Measurements from ENCODE around the gene MLH3. TPM values are rescaled to one million over a fixed set of nuclear protein-coding genes. Genes with fewer than 3 reads are reported as not detected.
A peak's percentile ranks its signal among the peaks of the same experiment; 100 is the strongest.
"Not testable (repeated sequence)": the region's sequence is repeated elsewhere in the genome, so short reads cannot be mapped to it uniquely, and the experiment has no call there.

Gene MLH3
- polyA plus RNA-seq, 1 donor, result 46.7 TPM

DNA sequence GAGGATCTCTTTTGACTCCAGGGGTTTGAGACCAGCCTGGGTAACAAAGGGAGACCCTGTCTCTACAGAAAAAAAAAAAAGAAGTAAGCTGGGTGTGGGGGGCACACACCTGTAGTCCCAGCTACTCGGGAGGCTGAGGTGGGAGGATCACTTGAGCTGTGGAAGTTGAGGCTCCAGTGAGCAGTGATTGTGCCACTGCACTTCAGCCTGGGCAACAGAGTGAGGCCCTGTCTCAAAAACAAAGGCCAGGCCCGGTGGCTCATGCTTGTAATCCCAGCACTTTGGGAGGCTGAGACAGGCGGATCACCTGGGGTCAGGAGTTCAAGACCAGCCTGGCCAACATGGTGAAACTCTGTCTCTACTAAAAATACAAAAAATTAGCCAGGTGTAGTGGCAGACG is 16.5 kb upstream of the MLH3 start:
- DNase-seq, result not testable (repeated sequence)

DNA sequence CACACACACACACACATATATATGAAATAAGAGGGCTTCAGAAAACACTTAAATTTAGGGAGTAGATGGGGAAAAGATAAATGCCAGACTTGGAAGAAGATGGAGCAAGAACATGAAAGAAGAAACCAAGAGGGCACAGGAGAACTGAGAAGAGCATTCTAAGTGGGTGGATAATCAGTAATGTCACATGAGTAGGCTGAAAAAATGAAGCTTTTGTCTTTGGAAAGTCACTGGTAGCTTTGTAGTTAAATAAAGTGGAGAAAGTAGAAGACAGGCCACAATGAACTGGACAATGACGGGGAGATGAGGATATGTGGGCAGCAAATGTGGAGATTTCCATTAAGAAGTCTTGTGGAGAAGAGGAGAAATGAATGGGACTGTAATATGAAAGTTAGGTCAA is 15.9 kb upstream of the MLH3 start:
- DNase-seq, result no peak

DNA sequence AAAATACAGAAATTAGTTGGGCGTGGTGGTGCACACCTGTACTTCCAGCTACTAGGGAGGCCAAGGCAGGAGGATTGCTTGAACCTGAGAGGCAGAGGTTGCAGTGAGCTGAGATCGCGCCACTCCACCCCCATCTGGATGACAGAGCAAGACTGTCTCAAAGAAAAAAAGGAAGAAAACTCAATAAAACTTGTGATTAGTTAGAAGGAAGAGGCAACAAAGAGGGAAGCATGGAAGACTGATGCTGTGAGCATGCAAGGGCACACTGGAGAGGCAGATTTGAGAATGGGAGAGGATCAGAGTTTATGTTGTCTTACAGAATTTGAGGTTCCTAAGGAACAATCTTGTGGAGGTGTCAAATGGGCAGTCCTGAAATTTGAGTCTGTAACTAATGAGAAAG is 15.4 kb upstream of the MLH3 start:
- no peak for DNase-seq

GRCh38 chr14:75064205-75064567 is 12.9 kb upstream of the MLH3 start:
- no peak for DNase-seq

DNA sequence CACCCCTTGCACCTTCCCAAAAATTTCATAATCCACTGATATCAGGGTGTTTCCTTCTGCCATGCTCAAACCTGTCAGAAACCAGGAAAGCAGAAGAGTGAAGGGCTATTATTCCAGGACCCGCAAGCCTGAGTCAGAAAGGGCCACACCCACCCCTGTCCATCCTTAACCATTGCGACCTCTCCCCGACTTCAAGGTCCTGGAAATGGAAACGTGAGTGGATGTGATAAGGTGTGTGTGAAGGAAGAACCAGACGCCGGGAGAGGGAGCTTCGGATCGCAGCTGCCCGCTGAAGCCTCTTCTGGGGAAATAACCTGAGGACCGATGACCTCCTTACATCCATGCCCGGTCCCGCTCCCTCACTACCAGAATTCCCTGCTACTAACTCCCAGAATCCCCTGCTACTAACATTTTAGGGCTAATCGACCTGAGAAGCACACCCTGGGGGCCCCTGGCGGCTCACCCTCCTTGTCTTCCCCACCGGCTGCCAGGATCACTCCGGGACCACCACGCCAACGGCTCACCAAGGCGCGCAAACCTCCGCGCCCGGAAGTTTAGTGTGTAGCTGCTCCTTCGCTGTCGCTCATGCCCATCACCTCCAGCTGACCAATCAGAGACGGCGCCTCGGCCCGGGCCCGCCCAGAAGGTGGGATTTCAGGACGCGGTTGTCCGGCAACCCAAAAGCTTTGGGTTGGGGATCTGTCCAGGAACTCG is 12.4 kb upstream of the MLH3 start, which contains the start of gene ACYP1:
TSS of gene ACYP1 (minus strand) at position 534 of the 714 bp plus-strand sequence. CDS start at position 63, 471 bp downstream.
- DNase-seq, result peak; percentile 92

GRCh38 chr14:75063013-75063412 is 11.7 kb upstream of the MLH3 start:
- DNase-seq, result no peak

GRCh38 chr14:75060420-75060819 is 9.2 kb upstream of the MLH3 start:
- no peak for DNase-seq

DNA sequence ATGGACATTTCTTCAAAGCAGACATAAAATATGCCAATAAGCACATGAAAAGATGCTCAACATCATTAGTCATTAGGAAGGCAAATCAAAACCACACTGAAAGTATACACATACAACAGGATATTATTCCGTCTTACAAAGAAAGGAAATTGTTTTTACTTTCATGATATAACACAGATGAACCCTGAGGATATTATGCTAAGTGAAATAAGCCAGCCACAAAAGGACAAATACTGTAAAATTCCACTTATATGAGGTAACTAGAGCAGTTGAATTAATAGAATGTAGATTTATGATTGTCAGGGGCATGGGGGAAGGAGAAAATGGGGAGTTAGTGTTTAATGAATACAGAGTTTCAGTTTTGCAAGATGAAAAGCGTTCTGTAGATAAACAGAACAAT is 8.4 kb upstream of the MLH3 start:
- no peak for DNase-seq

- no peak for DNase-seq
These were observed 3.2 kb upstream of the MLH3 start for GRCh38 chr14:75054421-75054820.

DNA sequence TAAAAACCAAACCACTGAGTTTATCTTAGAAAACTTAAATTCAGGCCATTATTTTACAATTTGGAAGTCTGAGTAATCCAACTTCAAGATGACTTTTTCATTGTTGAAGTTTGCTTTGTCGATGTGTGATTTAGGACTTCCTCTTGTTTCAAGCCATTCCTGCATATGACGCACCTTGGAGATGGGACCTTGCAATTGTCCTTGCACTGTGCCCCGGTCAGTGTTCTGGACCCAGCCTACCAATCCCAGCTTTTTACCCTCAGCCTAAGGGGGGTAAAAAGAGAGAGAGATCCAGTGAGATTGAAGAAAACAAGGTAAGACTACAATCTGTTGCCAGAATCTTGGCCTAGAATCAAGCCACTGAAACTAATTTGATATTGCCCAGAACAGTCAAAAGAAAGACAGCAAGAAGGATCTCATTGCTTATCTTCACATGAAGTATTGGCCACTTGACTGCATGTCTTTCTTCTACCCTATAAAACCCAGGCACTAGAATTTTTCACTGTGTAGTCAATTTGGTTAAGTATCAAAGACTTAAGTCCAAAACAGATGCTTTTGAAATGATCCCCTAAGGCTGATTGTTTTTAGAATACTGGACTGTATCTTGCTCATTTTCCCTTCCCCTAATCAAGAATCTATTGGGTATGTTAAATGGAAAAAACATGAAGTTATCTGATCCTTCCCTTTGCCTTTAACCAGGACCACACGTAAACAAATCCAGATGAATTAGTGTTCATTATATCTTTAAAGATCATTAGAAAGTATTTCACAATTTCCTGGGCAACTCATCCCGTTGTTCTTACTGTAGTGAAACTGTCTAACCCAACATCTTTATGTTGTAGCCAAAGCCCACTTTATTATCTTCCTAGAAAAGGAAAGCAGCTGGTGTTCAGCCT is 2.4 kb upstream of the MLH3 start:
- DNase-seq, result no peak

DNA sequence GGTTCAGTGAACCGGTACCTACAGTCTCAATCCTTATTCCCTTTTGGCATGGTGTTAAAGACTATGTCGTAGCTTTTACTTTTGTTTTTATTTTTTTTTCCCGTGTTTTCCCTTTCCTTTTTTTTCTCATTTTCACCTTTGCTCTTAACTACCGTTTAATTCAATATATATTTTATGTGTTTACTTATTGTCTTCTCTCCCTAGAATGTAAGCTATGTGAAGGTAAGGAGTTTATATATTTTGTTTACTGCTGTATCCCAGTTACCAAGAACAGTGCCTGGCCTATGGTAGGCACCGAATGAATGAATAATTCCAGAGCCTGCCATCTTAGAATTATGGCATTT is 261 bp upstream of the MLH3 start:
- DNase-seq, result no peak

DNA sequence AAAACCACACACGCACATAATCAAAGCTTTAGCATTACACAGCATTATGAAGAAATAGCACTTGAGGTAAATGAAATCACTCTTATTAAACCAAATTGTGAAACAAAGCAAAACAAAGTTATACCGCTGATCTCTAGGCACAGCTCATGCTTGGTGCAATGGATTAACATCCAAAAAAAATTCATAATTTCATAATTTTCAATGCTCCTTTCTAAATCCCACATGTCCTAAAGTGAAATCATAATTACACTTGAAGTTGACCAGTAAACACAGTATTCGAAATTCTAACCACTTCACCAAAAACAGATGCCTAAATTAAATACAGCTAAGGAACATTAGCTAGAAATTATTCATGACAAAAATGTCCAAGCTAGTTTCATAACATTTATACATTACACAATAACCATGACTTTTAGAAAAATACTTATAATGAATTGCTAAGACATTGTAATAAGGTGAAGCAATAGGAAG is 1.5 kb downstream of the MLH3 start:
- DNase-seq, result no peak

GRCh38 chr14:75049136-75049535 is 2.1 kb downstream of the MLH3 start:
- DNase-seq, result no peak

DNA sequence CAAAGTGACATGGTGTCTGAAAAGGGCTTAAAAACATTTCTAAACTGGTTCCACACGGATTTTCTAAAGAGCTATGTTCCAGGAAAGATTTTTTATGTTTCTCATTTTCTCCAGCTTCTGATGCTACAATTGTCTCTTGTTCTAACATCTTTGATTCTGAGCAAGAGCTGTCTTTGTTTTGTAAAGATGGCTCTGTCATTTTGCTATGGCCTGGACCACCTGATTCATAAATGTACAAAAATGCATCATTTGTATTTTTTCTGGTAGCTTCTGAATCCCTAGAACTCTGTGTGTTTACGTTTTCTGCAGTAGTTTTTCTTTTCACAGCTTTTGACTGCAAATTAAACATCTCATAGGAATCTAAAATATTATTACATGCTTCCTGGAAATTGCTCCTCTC is 3.2 kb downstream of the MLH3 start:
- DNase-seq, result no peak

DNA sequence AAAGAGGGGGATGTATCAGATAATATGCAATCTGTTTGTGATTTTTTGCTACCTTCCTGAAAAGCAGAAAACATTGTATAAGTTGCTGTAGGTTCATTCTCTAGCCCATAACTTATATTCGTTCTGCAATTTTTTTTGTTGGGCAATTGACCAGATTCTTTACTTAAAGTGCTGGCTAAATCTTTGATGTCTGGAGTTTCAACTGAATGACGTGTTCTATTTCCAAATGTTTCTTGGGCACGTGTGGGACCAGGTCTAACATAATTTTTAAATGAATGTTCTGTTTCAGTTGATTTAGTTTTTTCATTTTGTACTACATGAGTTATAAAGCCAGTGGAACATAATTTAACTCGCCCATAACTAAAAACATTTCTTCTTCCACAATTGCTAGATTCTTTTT is 3.8 kb downstream of the MLH3 start:
- DNase-seq, result no peak

- DNase-seq, result no peak
These were observed 4.4 kb downstream of the MLH3 start for GRCh38 chr14:75046899-75047298.

DNA sequence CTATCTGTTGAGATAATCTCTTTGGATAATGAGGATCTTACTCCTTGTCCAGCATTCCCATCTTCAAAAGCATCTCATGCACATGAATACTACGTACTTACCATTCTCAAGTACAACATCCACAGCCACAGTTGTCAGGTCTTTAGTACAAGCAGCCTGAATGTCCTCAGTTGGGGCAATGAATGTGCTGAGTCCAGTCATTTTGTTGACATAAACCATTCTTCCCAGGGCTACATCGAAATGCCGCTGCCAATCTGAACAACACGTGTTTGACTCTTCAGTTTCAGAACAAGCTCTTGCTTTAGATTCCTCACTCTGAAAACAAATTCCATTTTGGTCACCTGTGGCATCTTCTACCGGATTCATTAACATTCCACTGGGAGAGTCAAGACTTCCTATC is 5.0 kb downstream of the MLH3 start:
- no peak for DNase-seq

DNA sequence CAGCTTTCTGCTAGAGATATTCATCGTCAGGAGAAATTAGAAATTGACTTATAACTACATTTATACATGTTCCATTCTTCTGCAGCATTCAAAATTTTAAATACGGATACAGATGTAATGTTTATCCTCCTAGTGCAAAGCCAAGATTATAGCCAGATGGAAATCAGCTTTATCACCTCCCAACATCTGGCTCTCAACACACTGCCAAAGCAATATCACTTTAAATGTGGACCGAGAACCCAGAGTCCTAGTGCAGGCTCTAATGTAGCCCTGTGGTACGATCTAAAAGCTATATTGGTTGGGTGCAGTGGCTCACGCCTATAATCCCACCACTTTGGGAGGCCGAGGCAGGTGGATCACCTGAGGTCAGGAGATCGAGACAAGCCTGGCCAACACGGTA is 6.5 kb downstream of the MLH3 start:
- no peak for DNase-seq

DNA sequence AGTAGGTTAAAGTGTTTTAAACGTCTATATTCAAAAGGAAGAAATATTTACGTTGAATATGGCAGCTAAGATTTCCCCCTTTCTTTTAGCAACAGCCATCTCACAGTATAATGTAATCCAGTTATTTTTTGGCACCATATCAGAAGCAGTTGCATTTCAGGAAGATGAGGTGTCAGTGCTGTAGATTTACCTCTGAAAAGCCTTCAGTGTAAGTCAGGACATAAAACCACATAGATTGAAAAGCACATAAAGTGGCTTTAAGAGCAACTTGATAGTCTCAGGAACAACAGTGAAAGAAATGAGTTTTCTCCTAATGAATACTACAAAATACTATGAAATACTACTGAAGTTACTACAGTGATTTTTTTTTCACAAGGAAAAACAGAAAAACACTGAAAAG is 6.9 kb downstream of the MLH3 start:
- DNase-seq, result no peak

DNA sequence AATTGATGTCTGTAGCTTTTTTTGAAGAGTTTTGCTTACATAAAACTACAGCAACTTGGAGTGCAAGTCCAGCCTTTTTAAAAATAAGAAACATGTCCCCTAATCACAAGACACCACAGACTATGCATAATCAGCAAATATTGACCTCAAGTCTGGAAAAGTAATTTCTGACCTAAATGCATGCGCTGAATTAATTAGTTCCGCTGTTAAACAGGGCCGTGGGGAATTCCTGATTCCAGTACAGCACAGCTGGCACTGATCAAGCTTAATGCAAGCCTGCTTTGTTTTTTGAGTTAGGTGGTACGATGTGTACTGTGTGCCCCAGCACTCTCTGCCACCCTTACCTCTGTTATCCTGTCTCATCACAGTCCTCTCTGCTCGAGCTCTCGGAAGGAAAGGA is 9.2 kb downstream of the MLH3 start:
- no peak for DNase-seq

DNA sequence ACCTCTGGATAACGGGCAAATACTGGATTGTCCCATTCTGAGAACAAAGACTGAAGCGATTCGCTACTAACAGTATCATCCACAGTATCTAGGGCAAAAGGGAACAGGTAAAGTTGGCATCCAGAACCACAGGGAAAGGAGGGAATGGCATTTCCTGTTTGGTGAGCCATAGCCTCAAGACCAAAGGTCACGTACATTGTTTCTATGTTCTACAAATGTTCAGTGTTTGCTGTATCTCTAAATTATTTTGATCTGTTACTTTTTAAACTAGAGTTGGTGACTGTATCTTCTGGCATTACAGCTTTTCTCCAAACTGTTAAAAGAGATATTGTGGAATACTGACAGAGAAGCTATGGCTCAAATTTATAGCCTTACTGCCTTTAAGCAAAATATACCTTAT is 9.7 kb downstream of the MLH3 start:
- no peak for DNase-seq

DNA sequence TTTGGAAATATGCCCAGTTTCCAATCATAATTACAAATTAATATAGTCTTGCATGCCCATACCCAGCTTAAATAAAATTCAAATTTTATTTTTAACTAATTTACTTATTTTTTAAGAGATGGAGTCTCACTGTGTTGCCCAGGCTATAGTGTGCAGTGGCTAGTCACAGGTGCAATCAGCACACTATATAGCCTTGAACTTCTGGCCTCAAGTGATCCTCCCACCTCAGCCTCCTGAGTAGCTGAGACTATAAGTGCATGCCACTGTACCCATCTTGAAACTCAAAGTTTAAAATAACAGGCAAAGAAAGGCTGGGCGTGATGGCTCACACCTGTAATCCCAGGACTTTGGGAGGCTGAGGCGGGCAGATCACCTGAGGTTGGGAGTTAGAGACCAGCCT is 10.3 kb downstream of the MLH3 start:
- DNase-seq, result no peak

GRCh38 chr14:75040507-75040906 is 10.8 kb downstream of the MLH3 start:
- no peak for DNase-seq

DNA sequence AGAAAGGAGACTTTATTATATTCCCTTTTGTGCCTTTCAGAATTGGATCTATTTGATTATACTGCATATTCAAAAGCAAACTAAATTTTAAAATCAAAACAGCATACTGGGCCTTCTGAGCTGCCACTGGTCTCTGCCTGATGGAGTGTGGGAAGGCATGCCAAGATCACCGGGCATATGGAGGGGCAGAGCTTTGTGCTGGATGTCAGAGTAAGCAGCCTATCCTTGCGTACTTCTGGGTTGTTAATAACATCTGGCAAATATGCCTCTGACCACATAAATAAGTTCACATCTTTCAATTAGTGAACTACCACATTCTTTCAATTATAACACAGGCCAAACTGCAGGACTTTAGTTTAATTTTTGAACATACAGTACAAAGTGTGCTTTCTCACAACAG is 18.3 kb downstream of the MLH3 start:
- no peak for DNase-seq

All from left kidney (tissue), 2 donors.